ENCODE measurements around the gene ZNF414.

GRCh38 chr19:8504171-8504570 lies 9.8 kb downstream of the ZNF414 start:
- TF ChIP-seq CTCF (conservative IDR thresholded peaks at IDR 0.05; ENCODE audit: low read length), result no peak
- TF ChIP-seq EZH2phosphoT487 (IDR thresholded peaks at IDR 0.05; ENCODE audit: borderline replicate concordance), result no peak
